A549 (cell line): ENCODE data around the gene RND2. TPM values are rescaled to one million over a fixed set of nuclear protein-coding genes. Genes with fewer than 3 reads are reported as not detected.

ENCODE experiments used
- ATAC-seq, 2 experiments: fragments of 200-7000 bp in 1 of 2; fragments of >200 bp in 1 of 2; cut with Nextera tagmentation in 1 of 2; cut with Tn5 transposase in 1 of 2; 3 replicates each; pipeline versions ENCODE4 v1.8.0 to v1.9.1; 2018 to 2020; ENCODE audit warnings: mild to moderate bottlenecking in 1 of 2, moderate library complexity in 1 of 2
- CTCF ChIA-PET: fragments of 300-600 bp; sonication (Branson Sonifier 250); formaldehyde crosslinking; extraction: SDS; loops from one replicate; lab custom pipeline; 2021; ENCODE audit warnings: antibody characterized with exemption, inconsistent platforms; lab: Yijun Ruan, JAX
- POLR2A ChIA-PET: fragments of 350-600 bp; formaldehyde crosslinking; extraction: SDS; loops from one replicate; lab custom pipeline; 2021; ENCODE audit warnings: antibody characterized with exemption, inconsistent platforms; lab: Yijun Ruan, JAX
- DNase-seq, 2 experiments: peaks; one replicate each; pipeline versions ENCODE4 v3.0.0 to v3.0.0-alpha.2; 2011 to 2016; ENCODE audit warnings: low read depth in 1 of 2, low spot score in 1 of 2
- FAIRE-seq: peaks from 2 replicates; lab custom pipeline; 2011; peaks lifted over from hg19 to GRCh38; lab: Jason Lieb, UNC
- H3K27ac ChIP-seq, 2 experiments: fragments of >200 bp; sonication (Bioruptor Twin); formaldehyde crosslinking; 3 replicates each; pipeline ENCODE4 v1.5.1; 2016 to 2017
- H3K4me1 ChIP-seq: fragments of >200 bp; sonication (Bioruptor Twin); formaldehyde crosslinking; 3 replicates; pipeline ENCODE4 v1.6.1; 2016
- H3K4me2 ChIP-seq: fragments of >200 bp; sonication (Bioruptor Twin); formaldehyde crosslinking; 3 replicates; pipeline ENCODE4 v1.6.1; 2016
- H3K4me3 ChIP-seq: fragments of >200 bp; sonication (Bioruptor Twin); formaldehyde crosslinking; 3 replicates; pipeline ENCODE4 v1.5.1; 2016
- H3K9me3 ChIP-seq: fragments of >200 bp; sonication (Bioruptor Twin); formaldehyde crosslinking; 3 replicates; pipeline ENCODE4 v1.6.1; 2016
- CBX8 ChIP-seq: fragments of 200-600 bp; sonication (generic); IDR thresholded peaks from 2 replicates; pipeline ENCODE4 v1.6.1; 2016
- CHD4 ChIP-seq: fragments of 200-600 bp; sonication (generic); IDR thresholded peaks from 2 replicates; pipeline ENCODE4 v1.6.1; 2016; ENCODE audit warnings: antibody characterized with exemption, mild to moderate bottlenecking, borderline replicate concordance
- EP300 ChIP-seq, 2 experiments: fragments of >200 bp; sonication (Bioruptor Twin); formaldehyde crosslinking; IDR thresholded peaks; 2 replicates in 1 of 2; 3 replicates in 1 of 2; pipeline ENCODE4 v1.6.1; 2016 to 2017
- FOSL2 ChIP-seq, 2 experiments: fragments of 450-650 bp in 1 of 2; fragments of >200 bp in 1 of 2; sonication (Bioruptor Twin) in 1 of 2; formaldehyde crosslinking; IDR thresholded peaks; 2 replicates each; pipeline versions ENCODE4 v1.5.0 to v1.6.1; 2016 to 2020; ENCODE audit warnings: mild to moderate bottlenecking in 1 of 2, moderate library complexity in 1 of 2
- GATA3 ChIP-seq: IDR thresholded peaks from 2 replicates; pipeline ENCODE4 v1.6.1; 2012; ENCODE audit warnings: borderline replicate concordance
- MAFK ChIP-seq: fragments of 450-650 bp; IDR thresholded peaks from 2 replicates; pipeline ENCODE4 v1.6.1; 2014; ENCODE audit not compliant: partially characterized antibody
- NPAS2 ChIP-seq: fragments of 250-450 bp; sonication (Bioruptor Pico); IDR thresholded peaks from 2 replicates; pipeline ENCODE4 v1.8.0; 2022; ENCODE audit warnings: mild to moderate bottlenecking, moderate library complexity, borderline replicate concordance
- RNF2 ChIP-seq: fragments of 200-600 bp; sonication (generic); IDR thresholded peaks from 2 replicates; pipeline ENCODE4 v1.6.1; 2016; ENCODE audit warnings: low read depth, mild to moderate bottlenecking, antibody characterized with exemption, moderate library complexity, borderline replicate concordance
- SMC3 ChIP-seq: fragments of >200 bp; sonication (Bioruptor Twin); formaldehyde crosslinking; IDR thresholded peaks from 3 replicates; pipeline ENCODE4 v1.6.1; 2018; ENCODE audit warnings: inconsistent platforms
- SREBF2 ChIP-seq: fragments of 450-650 bp; IDR thresholded peaks from 2 replicates; pipeline ENCODE4 v1.6.1; 2014; ENCODE audit warnings: mild to moderate bottlenecking, moderate library complexity
- TFCP2L1 ChIP-seq: fragments of 250-450 bp; sonication (Bioruptor Pico); IDR thresholded peaks from 2 replicates; pipeline ENCODE4 v1.5.0; 2021; ENCODE audit warnings: mild to moderate bottlenecking
- ZFP36 ChIP-seq: fragments of 450-650 bp; IDR thresholded peaks from 2 replicates; pipeline ENCODE4 v1.6.1; 2014; ENCODE audit warnings: borderline replicate concordance; ENCODE audit not compliant: partially characterized antibody
- ZSCAN20 ChIP-seq: fragments of 250-450 bp; sonication (Bioruptor Pico); IDR thresholded peaks from 2 replicates; pipeline ENCODE4 v1.8.0; 2022; ENCODE audit warnings: mild to moderate bottlenecking, moderate library complexity
- WGBS: methylation state at CpG from one replicate; pipeline ENCODE4 v1.1.6; 2017; ENCODE audit errors: missing lambda C conversion rate; 5-methylcytosine and 5-hydroxymethylcytosine counted together
- polyA plus RNA-seq, 4 experiments: library from polyadenylated mRNA; depleted of rRNA in 3 of 4; stranded (reverse); fragments of >200 nt; fragmentation: RNase III in 1 of 4; extraction: RNeasy Plus Mini Kit Qiagen cat#74134 plus additional on column Dnase treatment in 1 of 4; gene quantifications; 2 replicates in 3 of 4; 3 replicates in 1 of 4; pipeline ENCODE4 v1.2.3, GENCODE V29; 2011 to 2017
- TF ChIP-seq, protein P1 (sequence below): fragments of 450-650 bp; IDR thresholded peaks from 2 replicates; pipeline ENCODE4 v1.6.1; 2014; ENCODE audit warnings: antibody characterized with exemption
- TF ChIP-seq, protein P2 (sequence below): fragments of >200 bp; sonication (Bioruptor Twin); formaldehyde crosslinking; IDR thresholded peaks from 3 replicates; pipeline ENCODE4 v1.6.1; 2016
- TF ChIP-seq, protein P3 (sequence below): IDR thresholded peaks from 2 replicates; pipeline ENCODE4 v1.6.1; 2012; ENCODE audit warnings: low read depth, borderline replicate concordance
- TF ChIP-seq, protein P4 (sequence below): fragments of 150-350 bp; IDR thresholded peaks from 2 replicates; pipeline ENCODE4 v1.6.1; 2014; ENCODE audit warnings: low read depth, mild to moderate bottlenecking, low read length
- TF ChIP-seq, protein P5 (sequence below): fragments of >200 bp; sonication (Bioruptor Twin); formaldehyde crosslinking; IDR thresholded peaks from 3 replicates; pipeline ENCODE4 v1.5.1; 2016

RND2 gene
- polyA plus RNA-seq, 2 of the 4 experiments (the other 2 are of a cell fraction), result 0.19 to 0.28 TPM

DNA sequence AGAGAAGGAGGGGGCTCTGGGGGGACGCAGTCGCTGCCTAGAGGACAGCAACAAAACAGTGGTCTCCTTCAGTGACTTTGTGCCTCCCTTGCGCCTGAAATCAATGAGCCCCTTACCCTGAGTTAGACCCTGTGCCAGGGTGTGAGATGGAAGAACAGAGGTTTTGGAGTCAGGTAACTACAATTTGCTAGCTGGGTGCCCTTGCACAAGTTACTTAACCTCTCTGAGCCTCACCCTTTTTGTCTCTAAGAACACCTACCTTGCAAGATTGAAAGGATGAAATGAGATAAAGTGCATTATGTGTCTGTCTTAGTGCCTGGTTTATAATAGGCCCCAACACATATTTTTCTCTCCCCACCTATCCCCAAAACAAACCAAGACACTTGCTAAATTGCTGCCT is 9.9 kb downstream of the RND2 start:
- Histone ChIP-seq H3K27ac (no peak overlapping the region), H3K4me2 (no peak overlapping the region), H3K4me3 (no peak overlapping the region), H3K4me1 (peaks cover 1% of the 10 kb centered on the region; the same call in 2 of the 3 replicates), H3K9me3 (no peaks in the 10 kb centered on the region)
- ChIA-PET CTCF (interaction anchor here (2.7 kb wide), 1 partner anchor 11 kb away, joined by 19 read pairs; the partner anchor contains the start of gene RND2), POLR2A (no interaction called here)
- no peak for FAIRE-seq
- ATAC-seq, result no peak
- no peak for TF ChIP-seq MAFK
- no peak for TF ChIP-seq CHD4
- TF ChIP-seq SREBF2, result no peak
- no peak for TF ChIP-seq ZSCAN20 (CRISPR knock-in tag)
- TF ChIP-seq EP300 (IDR thresholded peaks at IDR 0.05), result no peak
- TF ChIP-seq CBX8, result no peak
- no peak for TF ChIP-seq RNF2
- no peak for TF ChIP-seq ZFP36
- no peak for TF ChIP-seq SMC3
- no peak for TF ChIP-seq TFCP2L1 (CRISPR knock-in tag)
- TF ChIP-seq, protein P1, sequence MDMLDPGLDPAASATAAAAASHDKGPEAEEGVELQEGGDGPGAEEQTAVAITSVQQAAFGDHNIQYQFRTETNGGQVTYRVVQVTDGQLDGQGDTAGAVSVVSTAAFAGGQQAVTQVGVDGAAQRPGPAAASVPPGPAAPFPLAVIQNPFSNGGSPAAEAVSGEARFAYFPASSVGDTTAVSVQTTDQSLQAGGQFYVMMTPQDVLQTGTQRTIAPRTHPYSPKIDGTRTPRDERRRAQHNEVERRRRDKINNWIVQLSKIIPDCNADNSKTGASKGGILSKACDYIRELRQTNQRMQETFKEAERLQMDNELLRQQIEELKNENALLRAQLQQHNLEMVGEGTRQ, result no peak
- TF ChIP-seq, protein P2, sequence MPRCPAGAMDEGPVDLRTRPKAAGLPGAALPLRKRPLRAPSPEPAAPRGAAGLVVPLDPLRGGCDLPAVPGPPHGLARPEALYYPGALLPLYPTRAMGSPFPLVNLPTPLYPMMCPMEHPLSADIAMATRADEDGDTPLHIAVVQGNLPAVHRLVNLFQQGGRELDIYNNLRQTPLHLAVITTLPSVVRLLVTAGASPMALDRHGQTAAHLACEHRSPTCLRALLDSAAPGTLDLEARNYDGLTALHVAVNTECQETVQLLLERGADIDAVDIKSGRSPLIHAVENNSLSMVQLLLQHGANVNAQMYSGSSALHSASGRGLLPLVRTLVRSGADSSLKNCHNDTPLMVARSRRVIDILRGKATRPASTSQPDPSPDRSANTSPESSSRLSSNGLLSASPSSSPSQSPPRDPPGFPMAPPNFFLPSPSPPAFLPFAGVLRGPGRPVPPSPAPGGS, result no peak
- TF ChIP-seq NPAS2 (CRISPR knock-in tag), result no peak
- TF ChIP-seq, protein P3, sequence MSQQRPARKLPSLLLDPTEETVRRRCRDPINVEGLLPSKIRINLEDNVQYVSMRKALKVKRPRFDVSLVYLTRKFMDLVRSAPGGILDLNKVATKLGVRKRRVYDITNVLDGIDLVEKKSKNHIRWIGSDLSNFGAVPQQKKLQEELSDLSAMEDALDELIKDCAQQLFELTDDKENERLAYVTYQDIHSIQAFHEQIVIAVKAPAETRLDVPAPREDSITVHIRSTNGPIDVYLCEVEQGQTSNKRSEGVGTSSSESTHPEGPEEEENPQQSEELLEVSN, result no peak
- TF ChIP-seq, protein P4, sequence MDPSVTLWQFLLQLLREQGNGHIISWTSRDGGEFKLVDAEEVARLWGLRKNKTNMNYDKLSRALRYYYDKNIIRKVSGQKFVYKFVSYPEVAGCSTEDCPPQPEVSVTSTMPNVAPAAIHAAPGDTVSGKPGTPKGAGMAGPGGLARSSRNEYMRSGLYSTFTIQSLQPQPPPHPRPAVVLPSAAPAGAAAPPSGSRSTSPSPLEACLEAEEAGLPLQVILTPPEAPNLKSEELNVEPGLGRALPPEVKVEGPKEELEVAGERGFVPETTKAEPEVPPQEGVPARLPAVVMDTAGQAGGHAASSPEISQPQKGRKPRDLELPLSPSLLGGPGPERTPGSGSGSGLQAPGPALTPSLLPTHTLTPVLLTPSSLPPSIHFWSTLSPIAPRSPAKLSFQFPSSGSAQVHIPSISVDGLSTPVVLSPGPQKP, result no peak
- TF ChIP-seq FOSL2 (IDR thresholded peaks at IDR 0.05), result no peak
- no peak for TF ChIP-seq FOSL2 (CRISPR knock-in tag; IDR thresholded peaks at IDR 0.05)
- no peak for TF ChIP-seq GATA3
- TF ChIP-seq, protein P5, sequence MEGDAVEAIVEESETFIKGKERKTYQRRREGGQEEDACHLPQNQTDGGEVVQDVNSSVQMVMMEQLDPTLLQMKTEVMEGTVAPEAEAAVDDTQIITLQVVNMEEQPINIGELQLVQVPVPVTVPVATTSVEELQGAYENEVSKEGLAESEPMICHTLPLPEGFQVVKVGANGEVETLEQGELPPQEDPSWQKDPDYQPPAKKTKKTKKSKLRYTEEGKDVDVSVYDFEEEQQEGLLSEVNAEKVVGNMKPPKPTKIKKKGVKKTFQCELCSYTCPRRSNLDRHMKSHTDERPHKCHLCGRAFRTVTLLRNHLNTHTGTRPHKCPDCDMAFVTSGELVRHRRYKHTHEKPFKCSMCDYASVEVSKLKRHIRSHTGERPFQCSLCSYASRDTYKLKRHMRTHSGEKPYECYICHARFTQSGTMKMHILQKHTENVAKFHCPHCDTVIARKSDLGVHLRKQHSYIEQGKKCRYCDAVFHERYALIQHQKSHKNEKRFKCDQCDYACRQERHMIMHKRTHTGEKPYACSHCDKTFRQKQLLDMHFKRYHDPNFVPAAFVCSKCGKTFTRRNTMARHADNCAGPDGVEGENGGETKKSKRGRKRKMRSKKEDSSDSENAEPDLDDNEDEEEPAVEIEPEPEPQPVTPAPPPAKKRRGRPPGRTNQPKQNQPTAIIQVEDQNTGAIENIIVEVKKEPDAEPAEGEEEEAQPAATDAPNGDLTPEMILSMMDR, result no peak
- DNase-seq, result no peak
- WGBS, result 98% methylated on average over 3 of the region's 3 CpGs

DNA sequence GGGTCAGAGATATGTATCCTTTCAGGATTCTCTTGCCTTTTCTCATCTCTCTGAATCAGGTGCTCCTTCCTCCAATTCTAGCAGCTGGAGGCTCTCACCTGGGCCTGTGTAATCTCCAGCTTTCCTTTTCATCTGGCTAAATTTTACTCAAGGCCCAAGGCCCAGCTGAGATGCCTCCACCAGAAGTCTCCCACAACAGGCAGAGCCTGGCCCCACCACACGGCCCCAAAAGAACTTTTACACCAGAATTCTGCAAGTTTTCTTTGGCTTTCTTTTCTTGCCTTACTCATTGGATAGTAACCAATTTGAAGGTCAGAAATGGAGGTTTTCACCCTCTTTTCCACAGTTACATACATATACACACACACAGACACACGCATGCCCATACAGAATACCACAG is 14.6 kb downstream of the RND2 start:
- DNase-seq (no peak), ATAC-seq (no peak), FAIRE-seq (no peak)
- H3K27ac ChIP-seq, result no peak overlapping the region
- no peak overlapping the region for H3K4me2 ChIP-seq
- no peaks in the 10 kb centered on the region for H3K9me3 ChIP-seq
- H3K4me3 ChIP-seq, result no peak overlapping the region
- TF ChIP-seq FOSL2 (IDR thresholded peaks at IDR 0.05) (no peak), FOSL2 (CRISPR knock-in tag; IDR thresholded peaks at IDR 0.05) (no peak)
- TF ChIP-seq, protein P4, result no peak
- TF ChIP-seq, protein P2, result no peak
- CTCF ChIA-PET, result interaction anchor here (0.6 to 1.5 kb wide), 4 partner anchors 11 to 345 kb away, joined by 3 to 5 read pairs (median 4); no protein-coding TSS in a partner anchor
- no peaks in the 10 kb centered on the region for H3K4me1 ChIP-seq
- POLR2A ChIA-PET, result no interaction called here
- WGBS, result 91% methylated on average over 2 of the region's 2 CpGs
